NCI-H2196 treated with DMSO at 0.1 percent for 48 hours (cell line): ENCODE measurements around the gene SERTAD4.
"Not testable (repeated sequence)": the region's sequence is repeated elsewhere in the genome, so short reads cannot be mapped to it uniquely, and the experiment has no call there.

Experiments used
- DNase-seq: peaks from one replicate; lab custom pipeline; 2025; ENCODE audit not compliant: unreplicated experiment; lab: John Stamatoyannopoulos, UW

The SERTAD4 gene

DNA sequence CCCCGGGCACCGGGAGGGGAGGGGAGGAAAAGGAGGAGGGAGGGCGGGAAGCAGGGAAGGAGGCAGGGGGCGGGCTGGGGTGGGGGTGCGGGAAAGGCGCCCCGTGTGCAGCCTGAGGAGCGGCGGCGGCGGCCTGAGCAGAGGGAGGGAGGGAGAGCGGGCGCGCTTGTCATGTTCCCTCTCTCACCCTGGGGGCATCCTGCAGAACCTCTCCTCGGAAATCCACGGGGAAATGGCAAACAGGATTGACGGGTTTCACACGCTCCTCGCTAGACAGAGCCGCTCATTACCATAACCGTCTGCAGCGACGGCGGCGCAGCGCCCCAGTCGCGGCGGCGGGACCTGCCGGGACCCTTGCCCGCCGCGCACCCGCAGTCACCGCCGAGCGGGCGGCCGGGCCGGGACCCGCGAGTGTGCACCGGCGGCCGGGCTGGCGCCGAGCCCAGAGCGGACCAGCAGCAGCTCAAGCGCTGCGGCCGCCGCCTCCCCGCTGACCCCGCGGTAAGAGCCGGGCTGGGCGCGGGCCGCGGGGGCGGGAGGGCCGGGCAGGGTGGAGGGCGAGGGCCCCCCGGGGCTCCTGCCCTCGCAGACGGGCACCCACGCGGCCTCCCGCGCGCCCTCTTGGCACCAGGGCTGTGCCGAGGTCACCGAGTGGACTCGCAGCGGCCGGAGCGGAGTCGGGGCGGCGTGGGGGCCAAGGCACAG lies at the start of gene SERTAD4:
TSS of gene SERTAD4 (plus strand) at position 286 of the 705 bp plus-strand sequence. CDS start 5,165 bp downstream, outside the sequence.
- DNase-seq = peak; percentile 8

DNA sequence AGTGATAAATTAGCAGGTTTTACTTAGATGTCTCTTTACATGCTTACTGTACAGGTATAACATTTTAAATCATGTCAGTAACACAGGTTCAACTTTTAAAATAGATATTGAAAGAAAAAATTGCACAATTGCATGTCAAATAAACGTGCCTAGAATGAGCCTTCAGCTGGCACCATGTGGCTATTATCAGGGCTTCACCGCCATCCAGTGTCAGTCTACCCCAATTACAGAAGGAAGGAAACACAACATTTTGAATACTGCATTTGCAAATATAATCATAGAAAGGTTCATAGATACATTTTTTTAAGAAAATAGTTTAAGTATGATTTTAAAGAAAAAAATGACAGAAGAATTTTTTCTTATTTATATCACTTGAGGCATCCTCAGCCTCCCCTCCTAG lies 47.5 kb upstream of the SERTAD4 start:
- no peak for DNase-seq

DNA sequence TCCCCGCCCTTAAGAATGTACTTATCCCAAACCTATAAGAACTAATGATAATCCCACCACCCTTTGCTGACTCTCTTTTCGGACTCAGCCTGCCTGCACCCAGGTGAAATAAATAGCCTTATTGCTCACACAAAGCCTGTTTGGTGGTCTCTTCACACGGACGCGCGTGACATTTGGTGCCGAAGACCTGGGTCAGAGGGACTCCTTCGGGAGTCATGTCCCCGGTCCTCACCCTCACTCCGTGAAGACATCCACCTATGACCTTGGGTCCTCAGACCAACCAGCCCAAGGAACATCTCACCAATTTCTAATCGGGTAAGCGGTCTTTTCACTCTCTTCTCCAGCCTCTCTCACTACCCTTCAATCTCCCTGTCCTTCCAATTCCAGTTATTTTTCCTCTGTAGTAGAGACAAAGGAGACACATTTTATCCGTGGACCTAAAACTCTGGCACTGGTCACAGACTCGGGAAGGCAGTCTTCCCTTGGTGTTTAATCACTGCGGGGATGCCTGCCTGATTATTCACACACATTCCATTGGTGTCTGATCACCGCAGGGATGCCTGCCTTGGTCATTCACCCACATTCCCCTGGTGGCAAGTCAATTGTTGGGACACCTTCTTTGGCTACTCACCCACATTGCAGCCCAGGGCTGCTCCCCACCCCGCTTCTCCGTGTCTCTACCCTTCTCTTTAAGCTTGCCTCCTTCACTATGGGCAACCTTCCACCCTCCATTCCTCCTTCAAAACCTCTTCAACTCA lies 44.6 kb upstream of the SERTAD4 start:
- DNase-seq = not testable (repeated sequence)

DNA sequence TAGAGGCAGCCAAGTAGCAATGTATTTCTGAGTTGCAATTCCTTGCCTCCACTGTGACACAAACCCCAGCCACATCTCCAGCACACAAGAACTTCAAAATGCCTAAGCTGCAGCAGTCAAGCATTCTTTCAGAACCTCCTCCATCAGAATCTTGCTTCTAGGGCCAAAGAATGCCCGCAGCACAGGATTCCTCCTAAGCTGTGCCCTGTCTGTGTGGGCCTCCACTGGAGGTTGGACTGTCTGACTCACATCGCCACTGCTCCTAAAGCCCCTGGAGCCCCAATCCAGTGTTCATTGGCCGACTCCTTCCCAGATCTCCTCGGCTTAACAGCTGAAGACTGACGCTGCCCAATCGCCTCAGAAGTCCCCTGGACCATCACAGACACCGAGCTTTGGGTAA lies 43.2 kb upstream of the SERTAD4 start:
- no peak for DNase-seq

DNA sequence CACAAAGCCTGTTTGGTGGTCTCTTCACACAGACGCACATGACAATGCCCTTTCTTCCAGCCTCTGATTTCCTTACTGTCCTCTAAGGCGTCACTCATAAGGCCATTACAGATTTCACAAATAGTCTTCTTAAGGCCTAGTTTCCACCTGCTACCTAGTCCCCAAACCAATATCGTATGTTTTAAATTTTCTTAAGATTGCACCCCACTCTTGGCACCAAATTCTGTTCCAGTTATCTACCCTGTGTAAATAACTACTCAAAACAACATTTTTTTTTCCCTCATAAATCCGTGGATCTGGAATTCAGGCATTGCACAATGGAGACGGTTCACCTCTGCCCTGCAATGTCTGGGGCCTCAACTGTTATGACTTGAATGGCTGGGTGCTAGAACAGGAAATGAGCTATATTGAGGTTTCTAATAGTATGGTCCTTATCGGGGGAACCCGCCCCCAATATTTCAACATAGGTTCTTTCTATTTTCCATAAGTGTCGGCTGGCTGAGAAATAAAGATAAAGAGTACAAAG lies 36.9 kb upstream of the SERTAD4 start:
- DNase-seq = no peak

DNA sequence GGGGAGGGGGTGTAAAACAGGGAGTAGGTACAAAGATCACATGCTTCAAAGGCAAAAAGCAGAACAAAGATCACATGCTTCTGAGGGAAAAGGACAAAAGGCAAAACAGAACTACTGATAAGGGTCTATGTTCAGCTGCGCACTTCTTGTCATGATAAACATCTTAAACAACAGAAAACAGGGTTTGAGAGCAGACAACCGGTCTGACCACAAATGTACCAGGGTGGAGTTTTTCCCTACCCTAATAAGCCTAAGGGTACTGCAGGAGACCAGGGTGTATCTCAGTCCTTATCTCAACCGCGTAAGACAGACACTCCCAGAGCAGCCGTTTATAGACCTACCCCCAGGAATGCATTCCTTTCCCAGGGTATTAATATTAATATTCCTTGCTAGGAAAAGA lies 36.3 kb upstream of the SERTAD4 start:
- not testable (repeated sequence) for DNase-seq

DNA sequence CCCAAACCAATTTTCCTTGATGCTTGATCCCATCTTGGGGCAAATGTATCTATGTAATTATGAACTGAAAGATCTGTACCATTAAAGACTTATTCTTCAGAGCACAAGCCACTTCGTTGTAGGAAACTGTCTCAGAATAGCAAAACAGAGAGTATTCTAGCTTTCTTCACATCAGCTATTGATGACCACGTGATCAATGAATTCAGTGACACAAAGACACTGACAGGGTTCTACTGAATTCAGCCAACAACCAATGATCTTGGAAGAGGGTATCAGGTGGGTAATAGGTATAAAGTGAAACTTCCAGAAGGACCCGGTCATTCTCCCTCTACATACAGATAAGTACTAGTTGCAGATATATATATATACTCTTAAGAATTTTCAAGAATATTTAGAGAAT lies 33.8 kb upstream of the SERTAD4 start:
- no peak for DNase-seq

DNA sequence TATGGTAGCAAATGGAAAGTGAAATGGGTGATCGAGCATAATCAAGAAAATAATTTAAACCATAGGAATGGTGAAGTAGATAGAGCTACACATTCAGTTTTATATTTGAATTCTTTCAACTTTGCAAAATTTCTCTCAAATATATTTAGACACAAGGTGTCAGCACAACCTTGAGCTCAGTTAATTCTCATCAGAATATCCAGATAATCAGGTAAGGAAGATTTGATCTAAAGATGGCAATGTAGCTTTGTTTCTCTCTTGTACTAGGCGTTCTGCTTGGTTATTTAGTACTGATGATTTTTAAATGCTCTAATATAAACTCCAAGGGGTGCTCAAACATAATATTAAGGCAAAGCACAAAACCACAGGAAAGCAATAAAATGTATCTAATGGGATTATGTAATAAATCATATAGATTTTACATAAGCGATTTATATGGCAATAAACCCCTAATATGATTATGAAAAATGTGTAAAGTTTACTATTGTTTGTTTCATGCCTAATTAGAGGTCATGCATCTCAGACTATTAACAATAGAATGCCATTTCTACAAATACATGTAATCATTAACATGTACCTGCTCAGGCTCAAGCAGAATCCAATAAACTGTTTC lies 32.4 kb upstream of the SERTAD4 start:
- no peak for DNase-seq

DNA sequence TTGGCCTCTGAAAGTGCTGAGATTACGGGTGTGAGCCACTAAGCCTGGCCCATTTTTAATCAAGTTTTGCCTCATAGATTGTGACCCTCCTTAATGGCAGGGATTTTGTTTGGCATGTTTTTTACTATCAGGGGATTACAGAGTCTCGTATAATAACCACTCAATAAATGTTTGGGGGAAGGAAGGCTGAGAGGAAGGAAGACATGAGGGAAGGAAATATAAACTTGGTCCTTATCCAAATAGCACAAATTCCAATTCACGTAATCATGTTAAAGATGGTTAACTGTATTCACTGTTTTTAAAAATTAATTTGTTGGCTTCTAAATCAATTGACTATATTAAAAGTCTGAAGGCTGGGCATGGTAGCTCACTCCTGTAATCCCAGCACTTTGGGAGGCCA lies 30.9 kb upstream of the SERTAD4 start:
- no peak for DNase-seq

DNA sequence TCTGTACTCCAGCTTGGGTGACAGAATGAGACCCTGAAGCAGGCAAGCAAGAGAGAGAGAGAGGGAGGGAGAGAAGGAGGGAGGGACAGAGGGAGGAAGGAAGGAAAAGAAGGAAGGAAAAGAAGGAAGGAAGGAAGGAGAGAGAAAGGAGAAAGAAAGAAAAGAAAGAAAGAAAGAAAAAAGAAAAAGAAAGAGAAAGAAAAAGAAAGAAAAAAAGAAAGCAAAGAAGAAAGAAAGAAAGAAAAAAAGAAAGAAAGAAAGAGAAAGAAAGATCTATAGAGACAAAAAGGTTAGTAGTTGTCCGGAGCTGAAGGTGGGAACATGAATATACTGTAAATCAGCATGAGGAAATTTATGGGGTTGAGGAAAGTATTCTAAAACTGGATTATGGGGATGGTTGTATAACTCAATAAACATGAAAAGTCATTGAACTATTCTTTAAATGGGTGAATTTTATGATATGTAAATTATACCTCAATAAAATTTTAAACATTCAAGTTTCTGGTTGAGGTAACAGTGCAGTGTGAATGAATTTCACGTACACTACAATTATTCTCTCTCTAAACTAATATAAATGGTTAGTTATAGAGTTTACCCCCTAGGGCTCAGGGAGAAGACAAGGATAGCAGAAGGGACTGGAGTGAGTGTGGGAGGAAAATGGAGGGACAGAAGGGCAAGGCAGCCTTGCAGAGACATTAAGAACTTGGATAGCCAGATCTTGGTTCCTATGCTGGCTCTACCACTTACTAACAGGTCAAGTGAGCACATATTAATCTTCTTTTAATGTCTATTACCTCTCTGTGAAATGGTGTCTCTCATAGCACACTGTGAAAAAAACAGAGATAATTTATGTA lies 24.8 kb upstream of the SERTAD4 start:
- DNase-seq = no peak

DNA sequence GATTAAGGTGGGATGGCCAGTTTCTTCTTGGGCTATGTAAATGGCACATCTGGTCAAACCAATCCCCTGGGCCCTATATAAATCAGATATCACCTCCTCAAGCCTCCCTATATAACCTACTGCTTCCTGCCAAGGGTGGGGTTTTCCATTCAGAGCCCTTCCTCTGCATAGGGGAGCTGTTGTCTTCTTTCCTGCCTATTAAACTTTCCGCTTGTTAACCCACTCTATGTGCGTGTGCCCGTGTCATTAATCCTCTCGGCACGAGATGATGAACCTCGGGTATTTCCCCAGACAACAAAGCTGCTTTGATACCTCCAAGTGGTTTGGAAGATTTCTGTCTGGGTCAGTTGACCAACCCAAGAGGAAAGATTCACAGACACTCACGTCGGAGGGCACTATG lies 19.3 kb upstream of the SERTAD4 start:
- no peak for DNase-seq

DNA sequence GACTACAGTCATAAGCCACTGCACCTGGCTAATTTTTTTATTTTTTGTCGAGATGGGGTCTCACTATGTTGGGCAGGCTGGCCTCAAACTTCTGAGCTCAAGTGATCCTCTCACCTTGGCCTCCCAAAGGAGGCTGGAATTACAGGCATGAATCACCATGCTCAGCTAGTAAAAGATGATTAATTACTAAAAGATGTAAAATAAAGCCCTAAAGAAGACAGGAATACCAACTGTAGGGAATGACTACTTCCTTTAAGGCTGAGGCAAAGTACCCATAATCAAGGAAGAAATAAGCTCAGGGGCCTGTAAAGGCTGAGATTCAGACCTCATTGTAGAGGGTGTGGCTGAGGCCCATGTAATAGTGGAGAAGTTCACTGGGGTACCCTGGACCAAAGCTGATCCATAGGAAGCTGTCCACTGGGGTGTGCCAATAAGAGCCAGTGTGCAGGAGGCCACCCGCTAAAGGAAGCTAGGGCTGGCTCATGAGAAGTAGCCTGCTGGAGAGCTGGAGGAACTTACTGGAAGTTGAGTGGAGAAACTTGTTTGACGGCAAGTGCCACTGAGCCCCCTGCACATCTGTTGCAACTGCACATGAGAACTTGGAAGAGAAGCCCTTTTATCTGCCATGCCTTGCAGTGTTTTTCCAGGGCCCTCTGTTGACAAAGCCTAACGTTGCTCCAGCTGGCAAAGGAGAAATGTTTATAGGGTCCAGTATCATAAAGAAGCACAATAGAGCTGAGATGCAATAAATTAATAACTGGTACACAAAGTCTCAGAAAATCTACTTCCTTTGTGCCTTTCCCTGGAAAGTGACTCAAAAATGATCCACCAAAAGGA lies 17.8 kb upstream of the SERTAD4 start:
- DNase-seq = no peak

DNA sequence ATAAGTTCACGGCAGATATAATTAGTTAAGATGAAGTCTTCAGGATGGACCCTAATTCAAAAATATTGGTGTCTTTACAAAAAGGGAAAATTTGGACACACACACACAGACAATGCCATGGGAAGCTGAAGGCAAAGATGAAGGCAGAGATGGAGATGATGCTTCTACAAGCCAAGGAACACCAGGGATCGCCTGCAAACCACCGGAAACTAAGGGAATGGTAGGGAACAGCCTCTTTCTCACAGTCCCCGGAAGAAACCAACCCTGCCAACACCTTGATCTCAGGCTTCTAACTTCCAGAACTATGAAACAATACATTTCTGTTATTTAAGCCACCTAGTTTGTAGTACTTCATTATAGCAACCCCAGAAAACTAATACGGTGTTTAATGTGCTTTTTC lies 15.1 kb upstream of the SERTAD4 start:
- no peak for DNase-seq

DNA sequence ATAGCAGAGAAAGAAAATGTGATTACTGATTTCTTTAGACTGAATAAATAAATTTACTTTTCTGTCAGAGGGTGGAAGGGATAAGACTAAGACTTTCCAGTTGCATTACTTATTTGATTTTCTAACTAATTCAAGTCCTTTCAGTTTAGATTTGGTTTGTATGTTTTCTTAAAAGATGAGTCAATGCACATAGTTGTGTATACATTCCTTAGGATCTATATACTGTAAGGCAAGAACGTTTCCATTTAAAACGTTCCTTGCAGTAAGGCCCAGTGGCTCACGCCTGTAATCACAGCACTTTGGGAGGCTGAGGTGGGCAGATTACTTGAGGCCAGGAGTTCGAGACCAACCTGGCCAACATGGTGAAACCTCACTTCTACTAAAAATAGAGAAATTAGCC lies 14.5 kb upstream of the SERTAD4 start:
- no peak for DNase-seq

DNA sequence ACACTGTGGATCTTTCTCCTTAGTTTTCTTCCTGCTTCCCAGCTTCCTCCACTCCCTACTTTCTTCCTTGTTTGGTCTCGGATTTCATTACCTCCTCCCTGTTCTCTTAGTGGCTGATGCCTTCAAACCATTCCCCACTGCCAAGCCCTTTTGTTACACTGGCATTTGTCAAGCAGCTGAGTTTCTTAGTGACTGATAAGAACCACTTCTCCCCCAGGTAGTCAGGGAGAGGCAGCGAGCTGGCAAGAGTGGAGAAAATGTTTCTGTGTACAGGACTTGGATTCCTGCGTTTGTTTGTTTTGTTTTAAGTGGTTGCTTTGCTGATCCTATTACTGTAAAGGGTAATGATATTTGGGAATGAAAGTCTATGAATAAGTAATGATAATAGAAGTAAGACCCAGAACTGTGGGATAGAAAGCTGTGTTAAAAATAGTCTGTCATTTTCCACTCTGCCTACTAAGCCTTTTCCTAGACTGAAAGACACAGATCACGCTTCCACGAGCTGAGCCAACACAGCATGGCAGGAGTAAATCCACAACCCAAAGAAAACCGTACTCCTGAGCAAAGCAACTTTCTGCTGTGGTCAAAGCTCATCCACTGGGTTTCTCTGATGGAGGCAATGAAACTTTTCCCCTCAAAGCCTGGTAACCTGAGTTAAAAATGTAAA lies 10.1 kb upstream of the SERTAD4 start:
- DNase-seq = peak; percentile 7

DNA sequence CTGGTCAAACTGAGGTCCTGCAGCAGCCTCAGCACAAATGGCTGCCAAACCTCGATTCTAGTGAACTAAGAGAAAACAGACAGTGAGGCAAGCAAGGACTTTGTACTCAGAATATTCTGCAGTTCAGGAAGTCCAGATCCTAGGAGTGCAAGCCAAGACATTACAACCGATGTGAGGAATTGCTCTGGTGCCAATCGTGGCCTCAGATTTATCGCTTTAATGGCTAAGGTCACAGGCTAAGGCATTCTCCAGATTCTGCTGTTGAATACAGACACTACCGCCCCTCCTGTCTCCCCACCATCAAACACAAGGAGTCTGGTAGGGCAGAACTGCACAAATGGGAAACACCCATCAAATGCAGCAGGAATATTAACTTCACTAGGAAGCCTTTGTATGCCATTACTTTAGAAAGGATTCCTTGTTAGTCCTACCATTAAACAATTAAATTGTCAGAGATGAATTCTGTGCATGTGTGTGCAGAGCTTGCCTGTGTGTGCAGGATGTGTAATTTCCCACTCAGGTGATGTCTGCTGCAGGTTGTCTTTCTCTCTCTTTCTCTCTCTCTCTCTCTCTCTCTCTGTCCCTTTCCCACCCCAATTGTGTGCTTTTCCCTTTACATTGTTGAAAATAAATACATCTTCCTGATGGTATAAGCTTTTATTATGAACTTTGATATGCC lies 9.2 kb upstream of the SERTAD4 start:
- DNase-seq = no peak

DNA sequence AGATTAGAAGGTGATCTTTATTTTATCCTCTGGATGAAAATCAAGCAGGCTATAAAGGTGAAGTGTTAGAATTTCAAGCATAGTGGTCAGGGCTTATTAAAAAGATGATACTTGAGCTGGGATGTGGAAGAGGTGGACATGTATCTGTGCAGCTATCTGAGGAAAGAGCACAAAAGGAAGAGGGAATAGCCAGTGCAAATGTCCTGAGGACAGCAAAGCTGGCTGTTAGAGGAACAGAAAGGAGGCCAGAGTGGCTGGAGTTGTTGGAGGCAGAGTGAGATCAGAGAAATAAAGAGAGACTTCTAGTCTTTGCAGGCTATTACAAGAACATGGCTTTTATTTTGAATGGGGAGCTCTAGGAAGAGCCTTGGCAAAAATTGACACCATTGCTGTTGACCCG lies 4.4 kb upstream of the SERTAD4 start:
- DNase-seq = no peak

DNA sequence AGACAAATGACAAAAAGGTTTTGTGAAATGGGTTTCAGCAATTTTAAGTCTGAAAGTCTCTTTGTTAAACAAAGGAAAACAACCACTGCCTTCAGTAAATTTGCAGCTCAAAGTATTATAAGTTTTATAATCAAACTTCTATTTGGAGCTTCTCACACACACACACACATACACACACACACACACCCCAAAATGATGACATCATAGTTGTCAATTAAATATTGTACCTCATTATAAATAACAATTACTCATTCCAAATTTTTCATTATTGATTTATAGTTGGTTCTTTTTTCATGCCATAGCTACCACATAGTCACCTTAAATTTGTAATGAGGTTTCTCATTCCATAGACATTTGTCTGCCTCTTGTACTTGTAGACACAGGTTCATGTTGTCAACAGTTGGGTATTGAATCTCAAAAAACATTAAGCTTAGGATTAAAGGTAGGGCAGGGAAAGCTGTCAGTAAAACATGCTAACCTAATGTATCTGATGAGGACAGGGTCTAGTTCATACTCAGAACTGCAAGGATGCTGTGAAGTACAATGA lies 2.4 kb upstream of the SERTAD4 start:
- DNase-seq = no peak
